Fibroblast of villous mesenchyme (primary cell): ENCODE data around the gene PTPRH. TPM values are rescaled to one million over a fixed set of nuclear protein-coding genes. Genes with fewer than 3 reads are reported as not detected.
"Not testable (repeated sequence)": the region's sequence is repeated elsewhere in the genome, so short reads cannot be mapped to it uniquely, and the experiment has no call there.

Experiments
- DNase-seq: peaks from one replicate; pipeline ENCODE4 v3.0.0-alpha.2; 2010; ENCODE audit warnings: low read depth
- H3K4me3 ChIP-seq: 2 replicates; pipeline ENCODE4 v1.5.1; 2011; ENCODE audit warnings: low read depth, mild to moderate bottlenecking, low read length
- total RNA-seq: library from RNA; depleted of rRNA; stranded (reverse); fragments of >200 nt; gene quantifications from 2 replicates; pipeline ENCODE4 v1.2.3, GENCODE V29; 2012
- TF ChIP-seq, protein P1 (sequence below): IDR thresholded peaks from 2 replicates; pipeline ENCODE4 v1.5.1; 2012; ENCODE audit warnings: low read depth, mild to moderate bottlenecking, low read length; ENCODE audit not compliant: insufficient read depth

Gene PTPRH
- total RNA-seq, 1 donor, result 3.9 TPM

DNA sequence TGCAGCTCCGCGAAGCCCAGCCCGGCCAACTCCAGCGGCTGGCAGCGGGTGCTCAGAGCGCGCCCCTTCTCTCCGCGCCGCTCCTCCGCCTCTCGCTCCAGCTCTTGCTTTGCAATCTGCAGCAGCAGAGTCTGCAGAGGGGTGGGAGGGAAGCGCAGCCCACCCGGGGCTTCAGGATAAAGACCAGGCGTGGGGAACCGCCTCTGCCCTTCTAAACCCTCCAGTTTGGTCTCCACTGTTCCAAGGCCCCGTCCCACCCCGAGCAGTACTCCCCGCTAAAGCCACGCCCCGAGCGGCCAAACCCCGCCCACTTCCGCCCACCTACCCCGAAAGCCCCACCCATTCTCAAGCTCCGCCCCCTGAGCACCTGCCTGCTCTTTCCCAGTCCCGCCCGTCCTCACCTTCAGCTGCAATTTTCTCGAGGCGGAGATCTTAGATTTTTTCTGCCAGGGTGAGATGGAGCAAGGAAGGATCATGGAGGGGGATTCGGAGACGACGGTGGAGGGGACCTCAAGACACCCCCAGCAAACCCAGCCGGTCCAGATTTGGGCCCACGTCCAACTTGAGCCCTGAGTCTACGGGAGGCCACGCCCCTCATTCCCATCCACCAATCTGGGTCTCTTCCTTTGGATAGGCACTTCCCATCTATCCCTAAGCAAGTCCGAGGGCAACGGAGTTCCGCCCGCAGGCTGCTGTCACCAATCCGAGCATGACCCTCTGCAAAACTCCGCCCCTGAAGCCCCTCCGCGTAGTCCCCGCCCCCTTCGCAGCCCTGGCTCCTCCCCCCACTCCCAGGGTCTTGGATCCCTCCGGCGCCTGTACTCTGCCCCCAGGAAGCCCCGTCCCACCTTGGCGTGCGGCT is 52.9 kb downstream of the PTPRH start:
- TF ChIP-seq, protein P1, sequence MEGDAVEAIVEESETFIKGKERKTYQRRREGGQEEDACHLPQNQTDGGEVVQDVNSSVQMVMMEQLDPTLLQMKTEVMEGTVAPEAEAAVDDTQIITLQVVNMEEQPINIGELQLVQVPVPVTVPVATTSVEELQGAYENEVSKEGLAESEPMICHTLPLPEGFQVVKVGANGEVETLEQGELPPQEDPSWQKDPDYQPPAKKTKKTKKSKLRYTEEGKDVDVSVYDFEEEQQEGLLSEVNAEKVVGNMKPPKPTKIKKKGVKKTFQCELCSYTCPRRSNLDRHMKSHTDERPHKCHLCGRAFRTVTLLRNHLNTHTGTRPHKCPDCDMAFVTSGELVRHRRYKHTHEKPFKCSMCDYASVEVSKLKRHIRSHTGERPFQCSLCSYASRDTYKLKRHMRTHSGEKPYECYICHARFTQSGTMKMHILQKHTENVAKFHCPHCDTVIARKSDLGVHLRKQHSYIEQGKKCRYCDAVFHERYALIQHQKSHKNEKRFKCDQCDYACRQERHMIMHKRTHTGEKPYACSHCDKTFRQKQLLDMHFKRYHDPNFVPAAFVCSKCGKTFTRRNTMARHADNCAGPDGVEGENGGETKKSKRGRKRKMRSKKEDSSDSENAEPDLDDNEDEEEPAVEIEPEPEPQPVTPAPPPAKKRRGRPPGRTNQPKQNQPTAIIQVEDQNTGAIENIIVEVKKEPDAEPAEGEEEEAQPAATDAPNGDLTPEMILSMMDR, result no peak
- no peak for DNase-seq
- H3K4me3 ChIP-seq, result no peak overlapping the region

DNA sequence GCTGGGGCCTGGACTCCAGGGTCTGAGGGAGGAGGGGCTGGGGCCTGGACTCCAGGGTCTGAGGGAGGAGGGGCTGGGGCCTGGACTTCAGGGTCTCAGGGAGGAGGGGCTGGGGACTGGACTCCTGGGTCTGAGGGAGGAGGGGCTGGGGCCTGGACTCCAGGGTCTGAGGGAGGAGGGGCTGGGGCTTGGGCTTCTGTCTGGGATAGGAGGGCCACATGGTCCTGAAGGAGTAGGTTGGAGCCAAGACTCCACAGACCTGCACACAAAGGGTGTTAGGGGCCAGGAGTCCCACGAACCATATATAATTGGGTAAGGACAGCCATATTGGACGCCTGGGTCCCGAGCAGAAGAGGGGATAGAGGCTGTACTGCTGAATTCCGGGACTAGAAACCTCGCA is 53.5 kb downstream of the PTPRH start:
- not testable (repeated sequence) for DNase-seq, H3K4me3 ChIP-seq

DNA sequence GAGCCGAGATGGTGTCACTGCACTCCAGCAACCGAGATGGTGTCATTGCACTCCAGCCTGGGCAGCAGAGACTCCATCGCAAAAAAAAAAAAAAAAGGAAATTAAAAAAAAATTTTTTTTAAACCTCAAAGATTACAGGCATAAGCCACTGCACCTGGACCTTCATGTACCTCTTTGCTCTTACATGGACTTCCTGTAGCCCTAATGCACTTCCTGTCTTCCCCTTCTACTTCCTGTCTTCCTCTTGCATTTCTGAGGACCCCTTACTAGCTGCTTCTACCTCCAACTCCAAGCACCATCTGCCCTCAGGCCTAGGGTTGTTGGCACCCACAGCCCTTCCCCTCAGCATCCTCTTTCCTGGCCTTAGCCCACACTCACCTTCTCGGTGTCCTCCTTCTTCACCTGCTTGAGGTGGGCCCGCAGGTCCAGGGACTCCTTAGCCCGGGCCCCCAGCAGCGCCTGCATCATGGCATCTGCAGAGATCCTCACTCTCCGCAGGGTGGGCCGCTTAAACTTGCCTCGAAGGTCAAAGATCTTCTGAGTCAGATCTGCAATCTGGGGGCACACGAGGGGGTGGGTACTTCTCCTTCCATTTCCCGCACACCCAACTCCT is 55.5 kb downstream of the PTPRH start:
- H3K4me3 ChIP-seq, result no peak overlapping the region
- TF ChIP-seq, protein P1, result no peak
- no peak for DNase-seq

DNA sequence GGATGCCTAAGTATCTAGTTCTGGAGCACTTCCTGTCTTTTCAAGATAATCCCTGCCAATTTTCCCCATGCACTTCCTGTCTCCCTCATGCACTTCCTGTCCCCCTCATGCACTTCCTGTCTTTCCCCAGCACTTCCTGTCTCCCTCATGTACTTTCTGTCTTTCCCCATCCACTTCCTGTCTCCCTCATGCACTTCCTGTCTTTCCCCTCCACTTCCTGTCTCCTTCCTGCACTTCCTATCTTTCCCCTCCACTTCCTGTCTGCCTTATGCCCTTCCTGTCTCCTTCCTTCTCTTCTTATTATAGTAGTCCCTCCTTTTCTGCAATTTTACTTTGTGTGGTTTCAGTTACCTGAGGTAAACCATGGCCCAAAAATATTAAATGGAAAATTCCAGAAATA is 57.3 kb downstream of the PTPRH start:
- TF ChIP-seq, protein P1, result no peak
- no peak overlapping the region for H3K4me3 ChIP-seq
- DNase-seq, result no peak

DNA sequence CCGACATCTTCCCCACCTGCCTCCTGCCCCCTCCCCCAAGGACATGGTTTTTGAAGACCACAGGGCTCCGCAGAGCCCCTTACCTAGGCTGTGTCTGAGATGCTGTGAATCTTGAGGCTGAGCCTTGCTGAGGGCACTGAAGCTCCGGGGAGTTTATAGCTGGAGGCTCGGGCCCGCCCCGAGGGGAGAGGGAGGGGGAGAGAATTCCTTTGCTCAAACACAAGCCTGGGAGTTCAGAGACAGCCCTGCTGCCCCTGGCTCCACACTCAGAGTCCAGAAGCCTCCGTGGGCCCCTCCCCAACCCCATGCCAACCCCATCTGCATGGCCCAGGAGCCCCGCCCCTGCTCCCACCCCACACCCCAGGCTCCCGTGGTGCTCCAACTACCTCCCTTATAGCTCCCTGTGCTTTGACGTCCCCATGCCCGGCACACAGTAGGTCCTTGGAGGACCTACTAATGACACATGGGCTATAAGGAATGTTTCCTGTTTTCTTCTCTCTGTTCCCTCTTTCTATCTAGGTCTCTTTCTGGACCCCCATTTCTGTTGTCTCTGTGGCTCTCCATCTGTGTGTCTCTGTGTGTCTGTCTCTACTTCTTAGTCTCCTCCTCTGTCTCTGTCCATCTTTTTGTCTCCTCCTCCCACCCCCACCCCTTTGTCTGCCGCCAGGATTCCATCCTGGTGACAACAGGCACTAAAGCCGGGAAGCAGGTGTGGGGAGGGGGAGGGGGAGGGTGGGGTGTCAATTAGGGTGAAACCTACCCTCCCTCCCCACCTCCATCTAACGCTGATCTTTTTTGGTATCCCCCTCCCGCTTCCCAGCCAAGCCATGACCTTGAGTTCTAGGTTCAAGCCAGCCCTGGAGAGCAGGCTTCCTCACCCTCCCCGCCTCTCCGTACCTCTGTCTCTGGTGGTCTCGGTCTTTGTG is 60.0 kb downstream of the PTPRH start, which contains the start of gene TNNT1:
TNNT1 (minus strand) TSS at position 129 of the 926 bp plus-strand sequence. CDS start 2,049 bp downstream, outside the sequence.
- TF ChIP-seq, protein P1, result no peak
- no peak within 1 kb of the TSS for H3K4me3 ChIP-seq
- no peak for DNase-seq

DNA sequence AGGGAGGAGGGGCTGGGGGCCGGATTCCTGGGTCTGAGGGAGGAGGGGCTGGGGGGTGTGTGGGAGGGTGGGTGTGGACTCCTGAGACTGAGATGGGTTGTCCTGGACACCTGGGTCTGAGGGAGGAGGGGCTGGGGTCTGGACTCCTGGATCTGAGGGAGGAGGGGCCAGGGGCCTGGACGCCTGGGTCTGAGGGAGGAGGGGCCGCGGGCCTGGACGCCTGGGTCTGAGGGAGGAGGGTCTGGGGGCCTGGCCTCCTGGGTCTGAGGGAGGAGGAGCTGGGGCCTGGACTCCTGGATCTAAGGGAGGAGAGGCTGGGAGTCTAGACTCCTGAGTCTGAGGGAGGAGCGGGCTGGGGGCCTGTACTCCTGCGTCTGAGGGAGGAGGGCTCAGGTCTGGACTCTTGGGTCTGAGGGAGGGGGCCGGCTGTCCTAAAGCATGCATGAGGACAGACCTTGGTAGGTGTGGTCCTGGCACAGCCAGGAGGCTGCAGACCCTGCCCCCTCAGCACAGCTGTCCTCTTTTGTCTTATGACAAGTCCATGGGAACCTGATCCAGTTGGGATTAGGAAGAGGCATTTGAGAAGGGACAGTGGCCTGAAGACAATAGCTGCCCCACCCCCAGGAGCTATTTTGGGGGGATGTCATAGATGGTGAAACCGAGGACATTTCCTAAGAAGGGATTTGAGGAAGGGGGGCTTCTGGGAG is 61.6 kb downstream of the PTPRH start:
- no peak for DNase-seq
- no peak overlapping the region for H3K4me3 ChIP-seq
- TF ChIP-seq, protein P1, result no peak
